GM12878 (cell line): ENCODE results near the gene EDEM2. TPM values are rescaled to one million over a fixed set of nuclear protein-coding genes. Genes with fewer than 3 reads are reported as not detected.
"Not testable (repeated sequence)": the region's sequence is repeated elsewhere in the genome, so short reads cannot be mapped to it uniquely, and the experiment has no call there.

Experiments used
- ATAC-seq: fragments of 200-7000 bp; cut with Tn5 transposase; 3 replicates; pipeline ENCODE4 v1.9.1; 2020; ENCODE audit warnings: mild to moderate bottlenecking, moderate library complexity
- BruUV-seq: library from RNA; stranded (reverse); fragments of 400-500 nt; replicated peaks from 2 replicates; lab custom pipeline; 2021; lab: Mats Ljungman, UMichigan
- CTCF ChIA-PET: fragments of 300-600 bp; sonication (Branson Sonifier 250); formaldehyde crosslinking; extraction: SDS; loops from one replicate; lab custom pipeline; 2021; ENCODE audit warnings: inconsistent platforms; lab: Yijun Ruan, JAX
- POLR2A ChIA-PET: fragments of 350-600 bp; formaldehyde crosslinking; extraction: SDS; loops from one replicate; lab custom pipeline; 2021; ENCODE audit warnings: inconsistent platforms; lab: Charles Lee
- RAD21 ChIA-PET: fragments of 300-600 bp; sonication (Branson Sonifier 250); formaldehyde crosslinking; loops from one replicate; lab custom pipeline; 2023; ENCODE audit warnings: antibody characterized with exemption; ENCODE audit not compliant: unreplicated experiment; lab: Charles Lee
- SMC1A ChIA-PET: fragments of 300-600 bp; sonication (Branson Sonifier 250); formaldehyde crosslinking; loops from one replicate; lab custom pipeline; 2023; ENCODE audit not compliant: unreplicated experiment, uncharacterized antibody; lab: Charles Lee
- DNase-seq: peaks from one replicate; pipeline ENCODE4 v3.0.0-alpha.2; 2011; ENCODE audit warnings: low read depth, low spot score
- FAIRE-seq: peaks from 3 replicates; lab custom pipeline; 2011; peaks lifted over from hg19 to GRCh38; lab: Jason Lieb, UNC
- H2AFZ ChIP-seq: 2 replicates; pipeline ENCODE4 v1.6.0; 2011; ENCODE audit warnings: low read depth, low read length, control low read depth; ENCODE audit not compliant: control insufficient read depth
- H3K27ac ChIP-seq: 2 replicates; pipeline ENCODE4 v1.5.1; 2011; ENCODE audit warnings: control low read depth; ENCODE audit not compliant: control insufficient read depth, insufficient read depth
- H3K27me3 ChIP-seq, 2 experiments: replicated peaks in 1 of 2; 2 replicates each; pipeline versions ENCODE4 v1.6.0 to v1.6.1; 2011; ENCODE audit warnings: low read length in 1 of 2; ENCODE audit not compliant: control insufficient read depth in 2 of 2, insufficient read depth in 2 of 2
- H3K36me3 ChIP-seq, 2 experiments: 2 replicates each; pipeline ENCODE4 v1.5.1; 2011; ENCODE audit warnings: low read length in 1 of 2; ENCODE audit not compliant: control insufficient read depth in 2 of 2, insufficient read depth in 2 of 2
- H3K4me1 ChIP-seq: 2 replicates; pipeline ENCODE4 v1.6.1; 2011; ENCODE audit warnings: mild to moderate bottlenecking, low read length, moderate library complexity, mixed read lengths; ENCODE audit not compliant: control insufficient read depth, insufficient read depth
- H3K4me2 ChIP-seq: 2 replicates; pipeline ENCODE4 v1.6.0; 2011; ENCODE audit warnings: control low read depth; ENCODE audit not compliant: control insufficient read depth, insufficient read depth
- H3K4me3 ChIP-seq: fragments of 200-600 bp; sonication (generic); 2 replicates; pipeline ENCODE4 v1.5.1; 2016
- H3K79me2 ChIP-seq: 2 replicates; pipeline ENCODE4 v1.6.0; 2011; ENCODE audit warnings: low read length; ENCODE audit not compliant: control insufficient read depth, insufficient read depth
- H3K9ac ChIP-seq: 2 replicates; pipeline ENCODE4 v1.8.0; 2011; ENCODE audit warnings: low read length, control low read depth, mixed read lengths; ENCODE audit not compliant: control insufficient read depth, insufficient read depth
- H3K9me3 ChIP-seq: replicated peaks from 3 replicates; pipeline ENCODE4 v1.5.1; 2011; ENCODE audit warnings: mild to moderate bottlenecking, low read length; ENCODE audit not compliant: control insufficient read depth, insufficient read depth
- H4K20me1 ChIP-seq: 2 replicates; pipeline ENCODE4 v1.6.0; 2011; ENCODE audit not compliant: control insufficient read depth, insufficient read depth
- FOXK2 ChIP-seq: fragments of 450-650 bp; IDR thresholded peaks from 2 replicates; pipeline ENCODE4 v1.6.1; 2017; ENCODE audit warnings: mild to moderate bottlenecking, moderate library complexity
- RAD51 ChIP-seq: fragments of 450-650 bp; IDR thresholded peaks from 2 replicates; pipeline ENCODE4 v1.6.1; 2016; ENCODE audit warnings: moderate library complexity, mild to moderate bottlenecking, inconsistent platforms
- ZBED1 ChIP-seq: IDR thresholded peaks from 2 replicates; pipeline ENCODE4 v1.6.1; 2016; ENCODE audit warnings: borderline replicate concordance
- ZNF384 ChIP-seq: IDR thresholded peaks from 2 replicates; pipeline ENCODE4 v1.6.1; 2012; ENCODE audit warnings: low read depth, mild to moderate bottlenecking, low read length, improper control_type of control experiment, borderline replicate concordance
- WGBS: methylation state at CpG from one replicate; pipeline ENCODE4 v1.1.6; 2016; ENCODE audit warnings: low lambda C conversion rate; ENCODE audit not compliant: insufficient replicate concordance, insufficient coverage; ENCODE audit errors: missing lambda C conversion rate; 5-methylcytosine and 5-hydroxymethylcytosine counted together
- in situ Hi-C: fragments of 300-500 bp; cut with MboI; formaldehyde crosslinking; loops from 9 replicates; pipeline ENCODE4 v1.14.3; 2018; ENCODE audit warnings: mixed read lengths
- intact Hi-C: fragments of 100-400 bp; cut with micrococcal nuclease; formaldehyde crosslinking; loops from one replicate; pipeline ENCODE4 v1.14.2; 2022; ENCODE audit not compliant: unreplicated experiment
- polyA plus RNA-seq, 11 experiments: library from polyadenylated mRNA; depleted of rRNA in 4 of 11; unstranded in 6 of 11; stranded (reverse) in 5 of 11; fragments of >200 nt; fragmentation: Nextera tagmentation in 4 of 11; fragmentation: Illumina TruSeq in 1 of 11; extraction: Ambion mirVana in 4 of 11; extraction: Trizol in 1 of 11; gene quantifications; 1 replicate in 1 of 11; 2 replicates in 10 of 11; pipeline versions ENCODE4 v1.2.1 to v1.2.3, GENCODE V29; 2011 to 2016; ENCODE audit warnings: inconsistent platforms in 2 of 11, missing spikeins in 2 of 11, low read depth in 1 of 11
- total RNA-seq, 4 experiments: library from RNA; depleted of rRNA in 3 of 4; stranded (reverse); fragments of >200 nt in 3 of 4; fragmentation: Illumina TruSeq in 1 of 4; extraction: Trizol in 1 of 4; gene quantifications; 2 replicates each; pipeline versions ENCODE4 v1.2.1 to v1.2.3, GENCODE V29; 2013 to 2021

EDEM2 gene
- total and polyA plus RNA-seq, 10 of the 15 experiments (the other 5 are each of a cell fraction or from before 2014, with no cell fraction given): 9.9 to 24.8 (median 14.8) TPM

- Histone ChIP-seq H3K4me3 (peak overlapping the region; percentile 88), H2AFZ (peak overlapping the region; percentile 100), H3K9ac (peak overlapping the region; percentile 91), H3K79me2 (peaks cover 11% of the 10 kb centered on the region), H3K27ac (peak overlapping the region; percentile 69), H3K4me1 (peaks cover 13% of the 10 kb centered on the region), H3K4me2 (peak overlapping the region; percentile 65)
- not testable (repeated sequence) for H3K9me3 ChIP-seq, FAIRE-seq, DNase-seq, H3K27me3 ChIP-seq, H3K36me3 ChIP-seq, H4K20me1 ChIP-seq
- TSS peak; percentile 91 for BruUV-seq
- in situ Hi-C loops (loop anchor here (5.0 to 10.0 kb wide), 2 partner anchors 120 to 297 kb away; no protein-coding TSS in a partner anchor), intact Hi-C loops (loop anchor here (10.0 kb wide), 1 partner anchor 297 kb away; no protein-coding TSS in a partner anchor)
- ChIA-PET CTCF (interaction anchor here (0.7 to 5.7 kb wide), 12 partner anchors 47 to 300 kb away, joined by 3 to 98 read pairs (median 5); partner anchors contain the start of genes ACSS2, GGT7 and TRPC4AP), POLR2A (interaction anchor here (0.6 to 1.2 kb wide), 3 partner anchors 18 to 272 kb away, joined by 3 to 8 read pairs (median 4); partner anchors contain the start of genes ACSS2 and MMP24OS), SMC1A (interaction anchor here (0.6 to 2.2 kb wide), 6 partner anchors 15 to 273 kb away, joined by 3 to 13 read pairs (median 4); partner anchors contain the start of gene EIF6), RAD21 (interaction anchor here (0.8 to 3.3 kb wide), 6 partner anchors 18 to 308 kb away, joined by 3 to 10 read pairs (median 6); partner anchors contain the start of genes CEP250, GSS and MYH7B)
- ATAC-seq: peak; percentile 27
- under 1% methylated on average over 19 of the region's 19 CpGs for WGBS
- TF ChIP-seq RAD51: peak; percentile 63
Measured at GRCh38 chr20:35147575-35148071, 487 bp upstream of the EDEM2 start.

- RAD21 ChIA-PET: interaction anchor here (0.6 to 3.3 kb wide), 12 partner anchors 19 to 321 kb away, joined by 3 to 14 read pairs (median 4); partner anchors contain the start of genes CEP250, EIF6 and NCOA6
- peaks cover 11% of the 10 kb centered on the region for H3K79me2 ChIP-seq
- 0 out of 2 replicates have a peak, but pooled peaks have one; percentile 4 for TF ChIP-seq FOXK2
- no peak for TF ChIP-seq ZBED1
- TF ChIP-seq ZNF384: no peak
- ATAC-seq (peak; percentile 34), DNase-seq (no peak), FAIRE-seq (no peak)
- H3K27me3 ChIP-seq: no peaks in the 10 kb centered on the region
- intact Hi-C loops (loop anchor here (10.0 kb wide), 1 partner anchor 298 kb away; no protein-coding TSS in a partner anchor), in situ Hi-C loops (loop anchor here (5.0 to 10.0 kb wide), 2 partner anchors 121 to 298 kb away; no protein-coding TSS in a partner anchor)
- H3K9ac ChIP-seq: peak overlapping the region; percentile 91
- POLR2A ChIA-PET: interaction anchor here (1.0 to 1.2 kb wide), 2 partner anchors 50 to 271 kb away, joined by 3 to 4 read pairs; partner anchors contain the start of gene ACSS2
- H3K4me2 ChIP-seq: peak overlapping the region; percentile 65
- 7% methylated on average over 23 of the region's 23 CpGs for WGBS
- peaks cover 0 to 4% of the 10 kb centered on the region in 2 experiments; a peak in 1 of 4 replicates for H3K36me3 ChIP-seq
- H3K4me1 ChIP-seq: peaks cover 13% of the 10 kb centered on the region
- SMC1A ChIA-PET: interaction anchor here (0.7 to 2.2 kb wide), 11 partner anchors 9 to 426 kb away, joined by 3 to 13 read pairs (median 4); partner anchors contain the start of gene EIF6
- TSS peak; percentile 56 for BruUV-seq
- no peaks in the 10 kb centered on the region for H4K20me1 ChIP-seq
- CTCF ChIA-PET: interaction anchor here (0.6 to 5.7 kb wide), 17 partner anchors 16 to 313 kb away, joined by 3 to 98 read pairs (median 4); partner anchors contain the start of genes ACSS2, GGT7 and TRPC4AP
- H3K4me3 ChIP-seq: peak overlapping the region; percentile 88
- no peaks in the 10 kb centered on the region for H3K9me3 ChIP-seq
- peak overlapping the region; percentile 100 for H2AFZ ChIP-seq
- peak overlapping the region; percentile 69 for H3K27ac ChIP-seq
Measured at GRCh38 chr20:35146299-35146919, 727 bp downstream of the EDEM2 start.
